ENCODE measurements around the gene RALGAPA2.

Gene RALGAPA2

GRCh38 chr20:20627471-20627870, 85.0 kb downstream of the RALGAPA2 start:
- DNase-seq, result no peak

GRCh38 chr20:20624914-20625313, 87.5 kb downstream of the RALGAPA2 start:
- peak; percentile 97 for DNase-seq

GRCh38 chr20:20621195-20621594, 91.2 kb downstream of the RALGAPA2 start:
- DNase-seq, result no peak

GRCh38 chr20:20614391-20614790, 98.1 kb downstream of the RALGAPA2 start:
- no peak for DNase-seq

DNA sequence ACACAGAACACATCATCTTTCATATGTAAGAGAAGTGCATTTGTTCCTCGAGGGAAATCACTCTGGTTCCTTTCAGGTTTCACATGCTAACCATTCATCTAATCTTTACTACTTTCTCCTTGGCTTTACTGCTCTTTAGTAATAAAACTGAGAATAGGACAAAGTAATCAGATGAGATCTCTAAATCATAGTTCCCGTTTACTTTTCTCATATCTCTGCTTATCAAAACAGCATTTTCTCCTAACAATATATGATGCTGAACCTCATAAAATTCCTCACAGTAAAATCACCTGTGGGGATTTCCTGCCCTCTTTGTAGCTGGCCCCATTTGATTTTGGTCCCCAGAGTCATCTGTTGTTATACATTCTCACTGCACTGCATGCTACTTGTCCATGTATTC, 100.2 kb downstream of the RALGAPA2 start:
- no peak for DNase-seq

DNA sequence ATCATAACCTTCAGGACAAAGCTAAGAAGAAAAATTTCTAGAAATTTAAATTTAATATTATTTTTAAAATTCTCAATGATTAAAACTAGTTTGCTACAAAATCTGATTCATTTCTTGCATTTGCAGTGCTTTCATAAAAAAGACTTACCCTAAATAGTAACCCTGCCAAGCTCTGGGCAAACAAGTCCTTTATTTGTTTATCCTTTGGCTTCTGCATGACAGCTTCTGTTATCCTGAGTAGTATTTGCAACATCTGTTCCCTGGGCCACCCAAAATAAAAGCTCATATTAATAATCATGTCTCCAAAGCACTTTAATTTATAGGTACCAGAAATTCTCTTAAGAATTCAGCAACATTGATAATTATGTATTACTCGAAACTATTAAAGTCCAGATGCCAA, 101.3 kb downstream of the RALGAPA2 start:
- DNase-seq, result peak; percentile 45

- DNase-seq, result no peak
Observed at GRCh38 chr20:20609522-20609921, 102.9 kb downstream of the RALGAPA2 start.

- no peak for DNase-seq
Observed at GRCh38 chr20:20608641-20609040, 103.8 kb downstream of the RALGAPA2 start.

GRCh38 chr20:20608041-20608440, 104.4 kb downstream of the RALGAPA2 start:
- no peak for DNase-seq

- DNase-seq, result no peak
Observed at GRCh38 chr20:20606881-20607280, 105.6 kb downstream of the RALGAPA2 start.

- no peak for DNase-seq
Observed at GRCh38 chr20:20606050-20606449, 106.4 kb downstream of the RALGAPA2 start.

GRCh38 chr20:20604907-20605306, 107.5 kb downstream of the RALGAPA2 start:
- DNase-seq, result no peak

DNA sequence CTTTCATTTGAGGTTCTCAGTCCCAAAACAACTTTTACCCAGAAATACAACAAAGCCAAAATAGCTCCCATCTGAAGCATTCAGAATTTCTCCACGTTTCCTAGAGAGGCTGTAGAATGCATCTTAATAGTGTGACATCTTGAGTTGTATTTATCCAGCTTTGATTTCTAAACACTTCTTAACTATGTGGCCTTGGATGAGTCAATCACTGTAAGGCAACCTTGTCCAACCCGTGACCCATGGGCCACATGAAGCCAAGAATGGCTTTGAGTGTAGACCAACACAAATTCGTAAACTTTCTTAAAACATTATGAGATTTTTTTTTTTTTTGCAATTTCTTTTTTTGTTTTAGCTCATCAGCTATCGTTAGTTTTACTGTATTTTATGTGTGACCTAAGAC, 108.1 kb downstream of the RALGAPA2 start:
- no peak for DNase-seq

DNA sequence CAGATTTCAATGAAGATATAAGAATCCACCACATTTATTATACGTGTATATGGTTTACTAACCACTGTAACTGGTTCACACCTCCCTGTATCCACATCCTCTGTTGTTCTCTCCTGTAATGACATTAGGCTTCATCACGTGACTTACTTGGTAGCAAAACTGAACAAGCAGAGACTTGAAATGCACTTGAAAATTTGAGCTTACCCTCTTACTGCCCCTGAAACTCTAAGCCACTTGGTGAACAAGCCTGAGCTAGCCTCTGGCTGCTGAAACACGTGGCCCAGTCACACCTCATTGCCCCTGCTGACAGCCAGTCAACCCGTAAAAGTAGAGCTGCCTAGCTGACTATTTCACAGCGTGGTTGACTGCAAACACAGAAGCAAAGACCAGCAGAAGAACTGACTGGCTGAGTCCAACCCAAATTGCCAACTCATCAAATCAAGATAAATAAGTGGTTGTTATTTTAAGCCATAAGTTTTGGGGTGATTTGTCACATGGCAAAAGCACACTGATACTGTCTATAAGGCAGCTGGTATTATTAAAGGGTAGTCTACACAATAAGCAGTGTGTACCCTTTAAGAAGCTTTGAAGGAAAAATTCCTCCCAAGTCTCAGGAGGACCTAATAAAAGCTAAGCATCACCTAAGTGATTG, 109.0 kb downstream of the RALGAPA2 start:
- peak; percentile 40 for DNase-seq

GRCh38 chr20:20597966-20598365, 114.5 kb downstream of the RALGAPA2 start:
- DNase-seq, result no peak

DNA sequence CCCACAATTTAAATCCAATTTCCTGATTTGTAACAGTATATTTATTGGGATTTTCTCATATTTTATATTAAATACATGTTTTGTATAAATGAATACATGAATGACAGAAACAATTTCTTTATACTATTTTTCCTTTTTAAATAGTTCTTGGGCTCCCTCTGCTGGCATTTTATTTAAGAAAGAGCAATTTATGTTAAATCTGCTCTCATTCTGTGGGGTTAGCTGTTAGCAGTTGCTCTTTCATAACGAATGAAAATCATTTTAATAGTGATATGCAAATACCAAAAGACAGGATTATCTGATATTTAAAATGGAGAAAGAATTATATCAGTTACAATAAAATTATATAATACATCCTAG, 118.3 kb downstream of the RALGAPA2 start:
- no peak for DNase-seq

- DNase-seq, result no peak
Observed at GRCh38 chr20:20593447-20594170, 118.8 kb downstream of the RALGAPA2 start.

DNA sequence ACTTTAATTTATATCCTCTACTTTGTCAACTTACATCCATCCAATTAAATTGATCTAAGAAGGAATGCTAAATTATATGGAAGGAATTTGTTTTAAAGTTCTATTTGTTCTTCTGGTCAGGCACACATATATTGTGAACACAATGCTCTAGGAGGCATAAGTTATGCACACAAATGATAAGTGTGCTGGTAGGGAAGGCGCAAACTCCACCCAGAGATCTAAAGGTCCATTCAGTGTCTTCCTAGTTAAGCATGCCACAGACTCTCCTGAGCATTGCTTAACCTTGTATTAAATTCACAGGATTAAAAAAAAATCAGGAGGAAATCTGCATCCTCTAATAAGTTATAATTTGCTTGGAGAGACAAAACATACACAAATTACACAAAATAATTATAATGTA, 127.3 kb downstream of the RALGAPA2 start:
- DNase-seq, result no peak

- no peak for DNase-seq
Observed at GRCh38 chr20:20582734-20583133, 129.7 kb downstream of the RALGAPA2 start.

- DNase-seq, result no peak
Observed at GRCh38 chr20:20580139-20580538, 132.3 kb downstream of the RALGAPA2 start.

- no peak for DNase-seq
Observed at GRCh38 chr20:20578838-20579237, 133.6 kb downstream of the RALGAPA2 start.

GRCh38 chr20:20573797-20574196, 138.6 kb downstream of the RALGAPA2 start:
- no peak for DNase-seq

DNA sequence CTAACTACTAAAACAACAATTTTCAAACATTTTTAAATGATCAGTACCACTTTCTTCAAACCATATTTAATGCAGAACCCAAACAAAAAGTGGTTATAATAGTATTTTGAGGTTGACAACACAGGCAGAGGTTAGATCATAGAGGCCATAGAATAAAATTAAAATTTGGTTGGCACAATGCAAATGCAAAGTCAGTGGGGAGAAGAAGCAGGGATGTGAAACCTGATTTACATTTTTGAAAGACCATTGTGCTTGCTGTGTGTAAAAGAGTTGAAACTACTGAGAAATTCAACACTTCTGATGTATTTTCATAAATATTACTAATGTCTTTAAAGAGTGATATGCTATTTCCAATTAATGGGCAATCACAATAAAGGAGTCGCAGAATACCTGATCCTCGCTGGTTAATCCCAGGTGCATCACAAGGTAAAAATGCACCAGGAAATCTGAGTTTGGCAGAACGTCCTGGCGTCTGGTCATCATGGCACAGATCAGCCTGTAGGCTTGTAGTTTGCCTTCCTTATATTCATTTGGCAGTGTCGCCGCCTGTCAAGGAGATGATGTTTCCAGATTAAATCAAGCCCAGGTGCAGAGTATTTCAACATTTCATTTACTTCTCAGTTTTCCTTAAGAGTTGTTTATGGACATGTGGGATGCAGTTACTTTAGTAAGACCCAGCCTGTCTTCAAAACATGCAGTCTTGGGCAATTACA, 141.2 kb downstream of the RALGAPA2 start:
- no peak for DNase-seq

GRCh38 chr20:20568604-20569205, 143.7 kb downstream of the RALGAPA2 start:
- peak; percentile 41 for DNase-seq
